NCI-H187 treated with DMSO at 0.1 percent for 48 hours (cell line): ENCODE results near the gene BCL2L1.
A peak's percentile ranks its signal among the peaks of the same experiment; 100 is the strongest.
"Not testable (repeated sequence)": the region's sequence is repeated elsewhere in the genome, so short reads cannot be mapped to it uniquely, and the experiment has no call there.

Source experiments
- DNase-seq: peaks from one replicate; lab custom pipeline; 2025; lab: John Stamatoyannopoulos, UW

Gene BCL2L1

DNA sequence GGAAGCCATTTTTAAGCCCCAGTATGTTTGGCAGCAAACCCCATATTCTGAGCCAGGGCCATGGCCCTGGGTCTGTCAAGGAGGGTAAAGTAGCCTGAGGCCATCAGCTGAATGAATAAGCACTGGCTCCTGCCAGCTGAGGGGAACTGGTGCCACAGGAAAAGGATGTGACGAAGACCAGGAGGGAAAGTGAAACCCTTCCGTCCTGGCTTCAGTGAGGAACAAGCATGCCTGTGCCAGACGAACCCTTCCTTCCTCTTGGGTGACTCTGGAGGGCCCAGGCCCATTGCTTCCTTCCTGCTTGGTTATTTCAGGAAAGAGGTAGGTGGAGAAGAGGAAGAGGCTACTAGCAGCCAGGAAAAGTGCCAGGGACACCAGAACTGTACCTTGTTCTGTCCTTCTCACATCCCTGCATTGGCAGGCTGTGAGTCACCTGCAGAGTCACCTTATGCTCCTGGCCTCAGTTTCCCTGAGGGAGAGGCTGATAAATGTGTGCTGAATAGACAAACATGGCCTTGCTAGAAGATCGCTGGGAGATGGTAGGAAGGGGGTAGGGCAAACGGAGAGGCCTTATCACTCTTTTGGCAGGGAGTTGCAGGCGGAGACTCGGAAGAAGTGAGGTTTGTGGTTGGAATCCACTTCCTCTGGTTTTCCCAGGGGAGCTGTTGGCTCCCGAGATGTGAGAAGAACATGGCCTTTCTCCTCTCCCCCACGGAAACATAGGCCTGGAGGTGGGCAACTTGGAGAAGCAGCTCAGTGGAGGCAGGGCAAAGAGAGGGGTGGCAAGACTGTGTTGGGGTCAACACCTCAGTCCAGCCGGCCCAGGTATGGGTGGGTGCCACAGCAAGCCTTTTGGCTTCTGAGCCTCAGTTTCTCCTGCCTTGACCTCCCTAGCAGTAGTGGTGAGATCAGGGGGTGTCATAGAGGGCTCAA, 47.5 kb downstream of the BCL2L1 start:
- DNase-seq: no peak

DNA sequence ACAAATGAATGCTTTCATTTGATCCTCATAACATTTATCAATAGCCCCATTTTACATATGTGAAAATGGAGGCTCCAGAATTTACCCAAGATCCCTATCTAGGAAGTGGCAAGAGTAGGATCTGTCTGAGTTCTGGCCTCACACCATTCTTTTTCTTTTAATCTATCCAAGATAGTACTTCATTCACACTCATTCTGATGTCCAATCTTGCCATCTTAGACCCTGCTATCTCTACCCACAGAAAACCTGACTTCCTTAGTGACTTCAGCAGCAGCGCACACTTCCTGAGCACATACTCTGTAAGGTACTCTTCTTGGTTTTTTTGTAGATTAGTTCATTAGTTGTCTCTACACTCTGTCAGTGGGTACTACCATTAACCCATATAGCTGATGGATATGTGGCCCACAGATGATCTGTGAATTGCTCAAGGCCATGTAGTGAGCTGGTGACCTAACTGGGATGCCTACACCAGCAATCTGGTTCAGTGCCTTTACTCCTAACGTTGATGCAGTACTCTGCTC, 48.7 kb downstream of the BCL2L1 start:
- DNase-seq: no peak

DNA sequence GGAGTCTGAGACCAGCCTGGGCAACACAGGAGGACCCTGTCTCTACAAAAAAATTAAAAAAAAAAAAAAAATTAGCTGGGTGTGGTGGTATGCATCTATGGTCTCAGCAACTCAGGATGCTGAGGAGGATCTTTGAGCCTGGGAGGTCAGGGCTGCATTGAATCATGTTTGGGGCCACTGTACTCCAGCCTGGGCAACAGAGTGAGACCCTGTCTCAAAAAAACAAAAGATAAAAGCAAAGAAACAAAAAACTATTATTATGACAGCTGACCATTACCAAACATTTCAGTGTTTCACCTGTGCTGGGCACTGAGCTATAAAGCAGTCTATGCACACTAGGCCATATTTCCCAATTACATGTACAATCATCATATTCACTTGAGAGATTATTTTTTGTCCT, 49.2 kb downstream of the BCL2L1 start:
- DNase-seq: no peak

DNA sequence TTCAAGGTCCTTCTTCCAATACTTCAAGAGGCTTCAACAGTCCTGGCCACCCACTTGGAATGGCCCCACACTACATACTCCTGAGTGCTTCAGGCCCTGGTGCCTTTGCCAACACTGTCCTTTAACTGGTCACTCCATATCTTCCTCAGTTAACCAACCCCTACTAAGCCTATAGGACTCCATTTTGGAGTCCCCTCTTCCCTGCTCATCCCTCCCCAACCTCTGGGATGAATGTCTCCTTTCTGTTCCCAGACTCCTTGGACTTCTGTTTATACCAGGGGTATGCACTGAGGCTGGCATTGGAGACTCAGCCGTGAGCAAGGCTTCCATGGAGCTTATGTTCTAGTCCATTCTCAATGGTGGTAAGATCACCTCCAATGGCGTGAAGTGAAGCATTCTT, 51.3 kb downstream of the BCL2L1 start:
- no peak for DNase-seq

DNA sequence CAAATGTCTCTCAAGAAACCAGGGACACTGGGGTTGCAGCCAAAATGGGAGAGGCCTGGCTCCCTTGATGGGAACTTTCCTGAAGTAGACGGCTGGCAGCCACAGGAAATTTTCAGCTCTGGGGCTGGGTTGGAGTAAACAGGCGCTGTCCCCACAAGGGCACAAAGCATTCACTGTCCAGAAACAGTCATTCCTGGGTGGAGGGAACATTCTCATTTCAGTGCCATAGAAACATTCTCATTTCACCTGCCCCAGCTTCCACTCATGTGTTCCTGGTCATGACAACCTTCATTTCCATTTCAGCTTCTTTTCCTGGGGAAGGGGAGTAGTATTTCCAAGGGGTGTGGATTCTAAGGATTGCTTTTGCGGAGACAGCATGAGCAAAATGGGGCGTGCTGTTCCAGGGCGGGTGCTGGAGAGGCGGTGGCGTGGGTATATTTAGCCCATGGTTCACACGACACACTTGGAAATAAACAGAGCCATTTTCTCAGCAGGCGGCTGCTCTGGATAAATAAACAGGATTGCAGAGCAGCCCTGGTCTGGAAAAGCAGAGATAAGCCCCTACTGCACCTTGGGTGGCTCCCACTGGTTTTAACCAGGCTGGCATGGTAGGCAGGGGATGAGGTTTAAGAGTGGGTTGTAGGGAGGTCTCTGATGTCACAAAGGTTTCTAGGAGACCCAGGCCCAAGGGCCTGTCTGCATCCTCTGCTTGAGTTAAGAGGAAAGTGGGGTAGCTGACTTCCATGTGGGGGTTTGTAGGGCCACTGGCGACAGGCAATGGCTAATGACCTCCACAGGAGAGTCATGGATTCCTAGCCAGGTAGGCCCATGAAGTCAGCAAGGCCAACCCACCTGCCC, 52.1 kb downstream of the BCL2L1 start:
- peak; percentile 49 for DNase-seq

GRCh38 chr20:31669876-31670275, 52.8 kb downstream of the BCL2L1 start:
- no peak for DNase-seq

DNA sequence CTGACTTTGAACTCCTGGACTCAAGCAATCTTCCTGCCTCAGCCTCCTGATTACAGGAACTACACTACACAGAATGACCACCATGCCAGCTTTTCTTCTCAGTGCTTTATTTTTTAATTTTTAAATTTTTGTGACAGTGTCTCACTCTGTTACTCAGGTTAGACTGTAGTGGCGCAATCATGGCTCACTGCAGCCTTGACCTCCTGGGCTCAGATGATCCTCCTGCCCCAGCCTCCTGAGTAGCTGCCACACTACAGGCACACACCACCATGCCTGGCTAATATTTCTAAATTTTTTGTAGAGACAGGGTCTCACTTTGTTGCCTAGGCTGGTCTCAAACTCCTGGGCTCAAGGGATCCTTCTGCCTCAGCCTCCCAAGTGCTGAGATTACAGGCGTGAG, 53.7 kb downstream of the BCL2L1 start:
- not testable (repeated sequence) for DNase-seq

DNA sequence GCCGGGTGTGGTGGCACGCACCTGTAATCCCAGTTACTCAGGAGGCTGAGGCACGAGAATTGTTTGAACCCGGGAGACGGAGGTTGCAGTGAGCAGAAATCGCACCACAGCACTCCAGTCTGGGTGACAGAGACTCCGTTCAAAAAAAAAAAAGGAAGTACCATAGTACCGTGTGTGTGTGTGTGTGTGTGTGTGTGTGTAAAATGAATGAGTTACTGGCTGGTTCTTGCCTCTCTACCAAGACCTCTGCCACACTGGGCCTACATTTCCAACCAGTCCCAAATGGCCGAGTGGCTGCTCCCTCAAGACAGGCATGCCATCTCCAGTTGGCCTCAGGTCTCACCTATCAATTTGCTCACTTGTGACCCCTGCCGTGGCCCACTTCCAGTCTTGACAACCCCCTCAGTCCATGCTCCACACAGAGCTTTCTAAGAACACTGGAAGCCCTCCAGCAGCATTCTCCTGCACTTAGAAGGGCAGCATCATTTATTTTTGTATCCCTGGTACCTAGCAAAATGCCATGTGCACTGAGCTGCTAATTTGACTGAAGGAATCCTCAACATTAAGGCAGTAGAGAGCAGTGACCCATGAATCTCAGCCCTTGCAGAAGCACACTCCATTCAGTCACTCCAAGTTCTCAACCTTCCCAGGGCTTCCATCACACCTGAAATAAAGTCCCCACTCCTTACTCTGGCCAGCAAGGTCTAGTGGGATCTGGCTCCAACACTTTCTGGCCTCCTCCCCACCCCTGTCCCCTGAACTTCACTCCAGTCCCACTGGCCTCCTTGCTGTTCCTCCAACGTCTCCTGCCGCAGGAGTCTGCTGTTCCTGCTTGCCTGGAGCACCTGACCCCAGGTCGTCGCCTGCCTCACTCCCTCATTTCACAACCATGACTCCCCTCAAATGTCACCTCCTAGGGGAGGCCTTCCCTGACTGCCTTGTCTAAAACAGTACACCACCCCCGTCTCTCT, 55.1 kb downstream of the BCL2L1 start:
- DNase-seq: no peak

- no peak for DNase-seq
Measured at GRCh38 chr20:31666258-31667042, 56.2 kb downstream of the BCL2L1 start.

- no peak for DNase-seq
Measured at GRCh38 chr20:31665753-31666152, 56.9 kb downstream of the BCL2L1 start.

GRCh38 chr20:31664696-31665354, 57.8 kb downstream of the BCL2L1 start:
- no peak for DNase-seq

DNA sequence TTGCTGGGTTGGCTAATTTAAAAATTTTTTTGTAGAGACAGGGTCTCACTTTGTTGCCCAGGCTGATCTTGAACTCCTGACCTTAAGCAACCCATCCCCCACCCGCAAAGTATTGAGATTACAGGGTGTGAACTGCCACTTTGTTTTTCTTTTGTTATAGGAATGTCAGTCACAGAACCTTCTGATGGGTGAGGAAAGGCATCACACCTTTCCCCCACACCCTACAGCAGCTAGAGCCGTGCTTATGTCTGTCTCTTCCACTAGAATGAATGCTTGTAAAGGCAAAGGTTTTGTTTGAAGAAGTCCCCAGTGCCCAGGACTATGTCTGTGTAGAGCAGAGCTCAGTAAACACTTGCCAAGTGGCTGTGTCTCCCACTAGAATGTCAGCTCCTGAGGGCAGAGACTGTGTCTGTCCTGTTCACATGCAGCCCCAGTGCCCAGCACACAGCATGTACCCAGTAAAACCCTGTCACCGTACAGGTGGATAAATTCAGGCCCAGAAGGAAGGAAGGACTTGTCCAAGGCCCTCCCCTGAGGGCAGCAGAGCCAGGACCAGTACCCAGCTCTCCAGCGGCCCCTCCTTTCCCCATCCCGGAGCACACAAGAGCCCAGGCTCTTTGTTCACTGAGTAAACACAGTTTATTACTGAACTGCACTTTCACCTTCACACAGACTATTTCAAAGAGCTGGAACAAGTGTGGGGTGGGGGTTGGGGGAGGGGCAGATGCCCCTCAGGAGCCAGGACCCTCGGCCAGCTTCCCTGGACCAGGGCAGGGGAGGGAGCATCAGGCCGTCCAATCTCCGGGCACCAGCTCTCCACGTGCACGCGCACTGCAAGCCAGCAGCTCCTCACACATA, 58.6 kb downstream of the BCL2L1 start:
- DNase-seq: no peak

DNA sequence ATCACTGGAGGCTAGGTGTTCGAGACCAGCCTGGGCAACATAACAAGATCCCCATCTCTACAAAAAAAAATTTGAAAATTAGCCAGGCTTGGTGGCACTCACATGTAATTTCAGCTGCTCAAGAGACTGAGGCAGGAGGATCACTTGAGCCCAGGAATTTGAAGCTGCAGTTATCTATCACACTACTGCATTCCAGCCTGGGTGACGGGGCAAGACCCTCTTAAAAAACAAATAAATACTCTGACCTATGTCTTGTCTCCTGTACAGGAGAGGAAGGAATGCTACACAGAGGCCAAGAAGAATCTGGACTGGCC, 59.2 kb downstream of the BCL2L1 start:
- no peak for DNase-seq

- DNase-seq: no peak
Measured at GRCh38 chr20:31662372-31662854, 60.3 kb downstream of the BCL2L1 start.

GRCh38 chr20:31661625-31662371, 60.9 kb downstream of the BCL2L1 start:
- no peak for DNase-seq

DNA sequence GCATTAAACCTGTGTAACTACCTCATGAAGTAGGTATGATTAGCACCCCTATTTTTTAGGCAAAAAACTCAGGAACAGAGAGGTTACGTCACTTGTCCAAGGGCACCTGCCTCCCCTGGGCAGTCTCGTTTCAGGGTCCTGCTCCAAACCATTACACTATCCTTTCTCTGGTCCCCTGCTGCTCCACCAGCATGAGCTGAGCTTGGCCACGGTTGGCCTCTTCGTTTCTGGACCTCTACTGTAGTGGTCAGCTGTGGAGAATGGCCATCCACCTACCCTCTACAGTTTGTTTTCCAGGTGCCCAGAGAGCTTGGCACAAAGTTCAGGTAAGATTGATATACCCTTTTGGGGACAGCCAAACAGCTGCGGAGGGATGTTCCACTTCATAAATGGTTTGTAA, 68.1 kb downstream of the BCL2L1 start:
- DNase-seq: no peak

DNA sequence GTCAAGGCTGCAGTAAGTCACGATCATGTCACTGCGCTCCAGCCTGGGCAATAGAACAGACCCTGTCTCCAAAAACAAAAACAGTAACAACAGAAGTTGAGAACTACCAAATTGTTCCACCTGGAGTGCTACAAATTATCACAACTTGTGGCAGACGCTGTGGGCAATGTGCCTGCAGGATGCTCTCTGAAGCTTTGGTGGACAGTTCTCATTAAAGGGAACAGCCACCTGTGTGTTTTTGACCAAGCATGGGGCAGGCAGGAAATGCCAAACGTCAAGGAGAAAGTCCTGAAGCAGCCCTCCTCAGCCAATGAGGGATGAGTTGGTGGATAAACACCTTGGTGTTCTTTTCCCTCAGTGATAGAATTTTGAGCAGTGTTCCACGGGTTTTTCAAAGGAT, 69.1 kb downstream of the BCL2L1 start:
- DNase-seq: no peak

DNA sequence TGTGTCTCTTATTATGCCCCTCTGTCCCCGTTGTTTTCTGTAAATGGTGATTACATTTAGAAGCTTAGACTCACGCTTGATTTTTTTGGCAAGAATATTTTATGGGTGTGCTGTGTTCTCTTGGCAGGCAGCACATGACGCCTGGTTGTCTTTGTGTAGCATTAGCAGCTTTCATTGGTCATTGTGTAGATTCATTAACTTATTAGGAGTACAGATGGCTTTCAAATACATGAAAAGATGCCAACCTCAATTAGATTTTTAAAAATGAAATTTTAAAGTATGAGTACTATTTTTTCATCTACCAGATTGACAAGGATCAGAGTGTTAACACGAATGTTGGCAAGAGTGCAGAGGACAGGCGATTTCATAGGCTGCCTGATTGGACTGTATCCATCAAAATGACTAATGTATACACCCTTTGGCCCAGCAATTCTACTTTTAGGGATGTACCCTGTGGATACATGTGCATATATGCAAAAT, 69.7 kb downstream of the BCL2L1 start:
- DNase-seq: no peak
